Glutamatergic neuron (in vitro differentiated cells): ENCODE results near the gene TMED5. TPM values are rescaled to one million over a fixed set of nuclear protein-coding genes. Genes with fewer than 3 reads are reported as not detected.

ENCODE experiments used
- DNase-seq: peaks from one replicate; pipeline ENCODE4 v3.0.0; 2022
- H3K27ac Mint-ChIP-seq: one replicate; pipeline ENCODE4 v1.8.0; 2020; ENCODE audit warnings: mild to moderate bottlenecking, mixed read lengths, inconsistent platforms; ENCODE audit not compliant: unreplicated experiment
- H3K27me3 Mint-ChIP-seq: one replicate; pipeline ENCODE4 v1.8.0; 2020; ENCODE audit warnings: mild to moderate bottlenecking, moderate library complexity, mixed read lengths, inconsistent platforms; ENCODE audit not compliant: unreplicated experiment
- H3K36me3 Mint-ChIP-seq: one replicate; pipeline ENCODE4 v1.8.0; 2020; ENCODE audit warnings: mild to moderate bottlenecking, mixed read lengths, inconsistent platforms; ENCODE audit not compliant: unreplicated experiment
- H3K4me1 Mint-ChIP-seq: one replicate; pipeline ENCODE4 v1.8.0; 2020; ENCODE audit warnings: mild to moderate bottlenecking, low read depth, mixed read lengths, inconsistent platforms; ENCODE audit not compliant: unreplicated experiment
- H3K4me3 Mint-ChIP-seq: one replicate; pipeline ENCODE4 v1.8.0; 2020; ENCODE audit warnings: mild to moderate bottlenecking, mixed read lengths, inconsistent platforms; ENCODE audit not compliant: unreplicated experiment
- H3K9me3 Mint-ChIP-seq: one replicate; pipeline ENCODE4 v1.8.0; 2020; ENCODE audit warnings: mild to moderate bottlenecking, moderate library complexity, mixed read lengths, inconsistent platforms; ENCODE audit not compliant: unreplicated experiment
- CTCF ChIP-seq: fragments of 200-600 bp; sonication (generic); IDR thresholded peaks from one replicate; pipeline ENCODE4 v1.5.0; 2021; ENCODE audit not compliant: partially characterized antibody, unreplicated experiment
- total RNA-seq: library from RNA; stranded (reverse); fragmentation: NEBNext Ultra II Directional; extraction: Animal tissue kit (Norgen Biotek cat#: 25700); gene quantifications from one replicate; pipeline ENCODE4 v1.2.1, GENCODE V29; 2021; ENCODE audit not compliant: unreplicated experiment

The TMED5 gene
- total RNA-seq, 1 donor from 2014 or later: 24.2 TPM

- no peak for DNase-seq
- Mint-ChIP-seq H3K9me3 (peaks cover 2% of the 10 kb centered on the region), H3K36me3 (no peaks in the 10 kb centered on the region), H3K27me3 (no peaks in the 10 kb centered on the region), H3K4me3 (no peak overlapping the region), H3K4me1 (peaks cover 9% of the 10 kb centered on the region), H3K27ac (no peak overlapping the region)
- no peak for TF ChIP-seq CTCF
Observed at GRCh38 chr1:93159337-93159736, 20.9 kb downstream of the TMED5 start.

- TF ChIP-seq CTCF: no peak
- no peak overlapping the region for H3K4me3 Mint-ChIP-seq
Observed at GRCh38 chr1:93155335-93155734, 24.9 kb downstream of the TMED5 start.

GRCh38 chr1:93154898-93155297 lies 25.3 kb downstream of the TMED5 start:
- Mint-ChIP-seq H3K27me3 (no peaks in the 10 kb centered on the region), H3K9me3 (peaks cover 2% of the 10 kb centered on the region), H3K4me3 (no peak overlapping the region), H3K4me1 (peaks cover 4% of the 10 kb centered on the region), H3K27ac (no peak overlapping the region), H3K36me3 (no peaks in the 10 kb centered on the region)
- no peak for DNase-seq
- TF ChIP-seq CTCF: no peak

More at GRCh38 chr1:93155335-93155734, 24.9 kb downstream of the TMED5 start:
- H3K36me3 Mint-ChIP-seq: no peaks in the 10 kb centered on the region
- no peak overlapping the region for H3K27ac Mint-ChIP-seq
- no peak for DNase-seq
- H3K27me3 Mint-ChIP-seq: no peaks in the 10 kb centered on the region
- peaks cover 2% of the 10 kb centered on the region for H3K9me3 Mint-ChIP-seq
- peaks cover 4% of the 10 kb centered on the region for H3K4me1 Mint-ChIP-seq

GRCh38 chr1:93152835-93153234 lies 27.4 kb downstream of the TMED5 start:
- Mint-ChIP-seq H3K9me3 (peaks cover 2% of the 10 kb centered on the region), H3K27me3 (no peaks in the 10 kb centered on the region), H3K36me3 (no peaks in the 10 kb centered on the region), H3K4me1 (no peaks in the 10 kb centered on the region), H3K4me3 (no peak overlapping the region), H3K27ac (no peak overlapping the region)
- DNase-seq: no peak
- TF ChIP-seq CTCF: no peak

- Mint-ChIP-seq H3K4me3 (no peak overlapping the region), H3K27me3 (no peaks in the 10 kb centered on the region), H3K36me3 (no peaks in the 10 kb centered on the region), H3K27ac (no peak overlapping the region), H3K9me3 (peaks cover 2% of the 10 kb centered on the region), H3K4me1 (no peaks in the 10 kb centered on the region)
- DNase-seq: no peak
- TF ChIP-seq CTCF: no peak
Observed at GRCh38 chr1:93151474-93151873, 28.7 kb downstream of the TMED5 start.
